HG03103 (cell line): ENCODE measurements around the gene BEGAIN.

Source experiments
- ATAC-seq: cut with Tn5 transposase; IDR thresholded peaks from one replicate; pipeline ENCODE4 v1.9.1; 2021; ENCODE audit warnings: low read depth; ENCODE audit not compliant: unreplicated experiment

The BEGAIN gene

DNA sequence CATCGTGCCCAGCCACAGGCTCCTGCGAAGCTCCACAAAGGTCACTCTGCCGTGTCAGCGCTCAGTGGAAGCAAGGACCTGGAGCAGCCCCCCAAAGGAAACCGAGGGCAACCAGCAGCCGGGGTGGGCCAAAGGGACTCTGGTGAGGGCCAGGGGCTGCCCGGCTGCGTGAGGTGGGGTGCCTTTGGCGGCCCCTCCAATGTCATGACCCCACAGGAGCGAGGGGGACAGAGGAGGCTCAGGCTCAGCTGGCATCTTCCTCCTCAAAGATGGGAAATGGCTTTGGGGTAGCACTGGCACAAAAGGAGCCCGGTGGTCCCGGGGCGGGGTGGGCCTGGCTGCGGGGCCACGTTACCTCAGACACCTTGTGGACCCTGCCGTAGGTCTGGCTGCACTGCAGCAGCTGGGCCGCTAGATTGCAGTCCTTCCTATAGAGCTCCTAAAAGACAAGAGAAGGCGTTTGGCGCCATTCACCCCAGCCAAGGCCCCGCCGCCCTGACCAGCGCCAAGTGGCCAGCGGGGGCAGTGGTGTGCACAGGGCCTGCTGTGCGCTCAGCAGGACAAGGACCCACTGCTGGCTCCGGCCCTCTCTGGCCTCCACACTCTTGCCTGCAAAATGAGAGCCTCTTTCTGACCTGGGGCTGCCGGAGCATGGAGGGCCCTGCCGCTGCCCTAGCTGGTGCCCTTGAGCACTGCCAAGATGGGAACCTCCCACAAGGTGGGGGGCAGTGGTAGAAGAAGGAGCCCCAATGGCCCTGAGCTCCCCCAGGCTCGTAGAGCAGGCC lies 46.9 kb downstream of the BEGAIN start:
- ATAC-seq = no peak

- ATAC-seq = no peak
Measured at GRCh38 chr14:100539766-100540140, 47.5 kb downstream of the BEGAIN start.

DNA sequence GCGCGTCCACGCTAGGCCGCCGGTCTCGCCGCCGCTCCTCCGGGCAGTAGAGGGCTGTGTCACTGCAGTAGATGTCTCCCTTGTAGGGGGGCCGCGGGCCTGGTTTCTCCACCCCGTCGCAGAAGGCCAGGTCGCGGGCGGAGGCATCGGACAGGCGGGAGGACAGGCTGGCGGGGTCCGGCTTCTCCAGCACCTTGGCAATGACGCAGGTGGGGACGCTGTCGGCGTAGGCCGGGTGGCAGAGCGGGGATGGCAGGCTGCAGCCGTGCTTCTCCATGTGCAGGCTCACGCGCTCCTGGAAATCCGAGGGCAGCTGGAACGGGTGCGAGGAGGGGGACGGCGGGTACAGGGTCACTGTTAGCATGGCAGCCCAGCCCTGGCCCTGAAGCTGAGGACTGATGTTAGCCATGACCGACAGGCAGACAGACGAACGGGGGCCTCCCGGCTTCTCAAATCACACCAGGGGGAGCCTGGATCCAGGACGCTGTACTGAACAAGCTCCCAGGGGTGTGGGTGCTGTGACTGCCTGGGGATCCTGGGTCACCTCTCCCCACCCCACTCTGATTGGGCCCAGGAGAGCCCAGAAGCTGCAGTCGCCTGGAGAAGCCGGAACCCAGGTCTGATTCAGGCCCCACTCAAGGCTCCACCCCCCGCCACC lies 48.1 kb downstream of the BEGAIN start:
- ATAC-seq = no peak

DNA sequence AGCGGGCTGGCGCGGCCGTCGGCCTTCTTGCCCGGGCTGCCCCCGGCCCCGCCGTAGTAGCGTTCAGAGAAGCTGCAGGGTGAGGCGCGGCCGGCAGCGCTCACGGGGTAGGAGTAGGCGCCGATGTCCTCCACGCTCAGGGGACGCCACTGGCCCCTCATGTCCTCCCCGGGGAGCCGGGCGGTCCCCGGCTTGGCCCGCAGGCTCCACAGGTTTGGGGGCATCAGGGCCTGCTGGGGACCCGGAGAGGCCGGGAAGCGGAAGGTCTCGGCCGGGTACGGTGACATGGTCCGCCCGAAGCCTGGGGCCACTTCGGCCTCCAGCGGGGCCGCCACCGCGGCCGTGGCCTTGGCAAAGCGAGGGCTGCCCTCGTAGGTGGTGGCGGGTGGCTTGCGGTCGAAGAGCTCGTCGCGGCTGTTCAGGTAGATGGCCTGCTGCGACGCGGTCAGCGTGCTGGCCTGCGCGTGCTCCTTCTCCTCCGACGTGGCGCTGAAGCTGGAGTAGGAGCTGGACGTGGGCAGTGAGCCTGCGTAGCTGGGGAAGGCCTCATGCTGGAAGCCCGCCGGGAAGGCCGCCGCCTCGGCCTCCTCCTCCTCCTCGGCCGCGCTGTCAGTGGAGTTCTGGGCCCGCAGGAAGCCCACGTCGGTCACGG lies 48.7 kb downstream of the BEGAIN start:
- no peak for ATAC-seq

GRCh38 chr14:100537446-100538350 lies 49.5 kb downstream of the BEGAIN start:
- ATAC-seq = no peak

GRCh38 chr14:100536721-100537445 lies 50.3 kb downstream of the BEGAIN start:
- no peak for ATAC-seq

GRCh38 chr14:100536121-100536510 lies 51.1 kb downstream of the BEGAIN start:
- ATAC-seq = no peak

- no peak for ATAC-seq
Measured at GRCh38 chr14:100535287-100536120, 51.7 kb downstream of the BEGAIN start.

- ATAC-seq = no peak
Measured at GRCh38 chr14:100534528-100535286, 52.5 kb downstream of the BEGAIN start.

- ATAC-seq = no peak
Measured at GRCh38 chr14:100533656-100534485, 53.3 kb downstream of the BEGAIN start.

DNA sequence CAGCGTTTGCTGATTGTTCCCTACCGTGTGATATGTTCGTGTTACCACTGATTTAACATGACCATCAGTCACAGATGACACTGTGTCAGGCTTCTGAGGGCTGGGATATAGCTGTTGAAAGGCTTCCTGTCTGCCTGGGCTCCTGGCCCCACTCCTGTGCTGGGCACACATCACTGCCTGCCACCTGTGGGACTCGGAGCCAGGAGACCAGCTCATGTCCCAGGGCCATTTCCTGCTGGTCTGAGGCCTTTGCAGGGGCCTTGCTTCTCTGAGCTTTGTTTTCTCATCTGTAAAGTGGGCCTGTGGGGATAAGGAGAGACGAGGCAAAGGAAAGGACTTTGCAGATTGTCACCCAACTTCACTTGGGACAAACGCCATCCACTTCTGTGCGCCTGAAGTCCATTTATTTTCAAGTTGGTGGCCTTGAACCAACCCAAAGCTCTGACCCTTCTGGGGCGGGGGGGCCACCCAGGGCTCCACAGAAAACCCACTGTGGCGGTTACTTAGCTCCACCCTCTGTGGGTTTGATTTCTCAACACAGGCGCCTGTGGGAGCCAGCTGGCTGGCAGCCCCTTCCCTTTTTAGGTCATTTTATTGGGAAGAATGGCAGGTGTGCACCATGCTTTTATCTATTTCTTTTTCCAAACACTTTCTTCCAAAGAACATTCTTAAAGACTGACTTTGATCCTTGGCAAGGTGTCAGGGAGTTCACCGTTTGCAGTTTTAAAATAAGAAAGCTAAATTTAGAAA lies 54.1 kb downstream of the BEGAIN start:
- no peak for ATAC-seq

DNA sequence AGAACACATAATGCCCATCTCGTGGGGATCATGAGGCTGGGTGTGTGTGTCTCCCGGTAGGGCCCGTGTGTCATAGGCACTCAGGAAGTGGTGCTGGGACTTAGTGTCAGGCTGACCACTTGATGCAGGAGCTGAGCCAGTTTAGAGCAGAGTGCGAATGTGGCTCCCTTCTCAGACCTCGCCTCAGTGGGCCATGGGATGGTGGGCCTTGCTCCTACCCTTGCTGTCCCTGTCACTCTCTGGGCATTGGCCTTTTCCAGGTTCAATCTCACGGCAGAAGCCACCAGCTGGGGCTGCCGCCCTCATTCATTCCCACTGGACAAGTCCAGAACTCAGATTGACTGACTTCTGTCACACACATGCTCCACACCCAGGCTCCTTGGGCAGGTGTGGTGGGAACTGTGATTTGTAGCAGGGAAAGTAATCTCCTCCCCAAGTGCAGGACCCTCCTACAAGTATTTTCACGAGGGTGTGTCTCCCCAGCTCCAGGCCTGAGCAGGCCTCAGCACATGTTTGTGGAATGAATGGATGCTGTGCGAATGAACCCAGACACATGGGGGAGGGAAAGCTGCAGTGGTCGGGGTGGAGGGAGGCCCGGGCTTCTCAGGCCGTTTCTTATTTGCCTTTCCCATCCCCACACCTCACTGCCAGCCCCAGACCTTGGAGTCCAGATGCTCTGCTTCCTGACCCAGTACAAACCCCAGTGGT lies 54.9 kb downstream of the BEGAIN start:
- no peak for ATAC-seq

GRCh38 chr14:100531152-100532121 lies 55.8 kb downstream of the BEGAIN start:
- no peak for ATAC-seq

GRCh38 chr14:100530270-100531072 lies 56.7 kb downstream of the BEGAIN start:
- ATAC-seq = no peak
